OCI-LY7 (cell line): ENCODE data around the gene ZPBP2.

Experiments used
- CTCF ChIP-seq: fragments of 200-600 bp; sonication (generic); conservative IDR thresholded peaks from 2 replicates; pipeline ENCODE4 v1.5.1; 2014; ENCODE audit warnings: mild to moderate bottlenecking, antibody characterized with exemption, low read length, moderate library complexity, mixed read lengths
- EZH2phosphoT487 ChIP-seq: fragments of 200-600 bp; sonication (generic); IDR thresholded peaks from 2 replicates; pipeline ENCODE4 v1.6.1; 2018; ENCODE audit warnings: low read depth, borderline replicate concordance, mild to moderate bottlenecking, mixed run types, antibody characterized with exemption, low read length, moderate library complexity, mixed read lengths

GRCh38 chr17:39887078-39887477, 19.1 kb downstream of the ZPBP2 start:
- TF ChIP-seq CTCF (no peak), EZH2phosphoT487 (no peak)
